GM12875 (cell line): ENCODE data around the gene ECI1.

Experiments
- H3K4me3 ChIP-seq: one replicate; pipeline ENCODE4 v1.5.1; 2011; ENCODE audit warnings: low read depth, low read length, control low read depth
- TF ChIP-seq, protein P1 (sequence below): IDR thresholded peaks from 2 replicates; pipeline ENCODE4 v1.5.1; 2011; ENCODE audit warnings: low read depth, mild to moderate bottlenecking, control low read depth, inconsistent platforms, low read length, moderate library complexity, borderline replicate concordance; ENCODE audit not compliant: insufficient read depth

ECI1 gene

DNA sequence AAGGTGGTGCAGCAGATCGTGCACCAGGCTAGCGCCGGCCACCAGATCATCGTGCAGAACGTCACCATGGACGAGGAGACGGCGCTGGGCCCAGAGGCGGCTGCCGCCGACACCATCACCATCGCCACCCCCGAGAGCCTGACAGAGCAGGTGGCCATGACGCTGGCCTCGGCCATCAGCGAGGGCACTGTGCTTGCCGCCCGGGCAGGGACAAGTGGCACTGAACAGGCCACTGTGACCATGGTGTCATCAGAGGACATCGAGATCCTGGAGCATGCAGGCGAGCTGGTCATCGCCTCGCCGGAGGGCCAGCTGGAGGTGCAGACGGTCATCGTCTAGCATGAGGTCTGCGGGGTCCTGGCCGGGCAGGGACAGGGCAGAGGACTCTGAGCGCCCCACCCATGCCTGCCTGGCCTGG, 16.1 kb downstream of the ECI1 start:
- TF ChIP-seq, protein P1, sequence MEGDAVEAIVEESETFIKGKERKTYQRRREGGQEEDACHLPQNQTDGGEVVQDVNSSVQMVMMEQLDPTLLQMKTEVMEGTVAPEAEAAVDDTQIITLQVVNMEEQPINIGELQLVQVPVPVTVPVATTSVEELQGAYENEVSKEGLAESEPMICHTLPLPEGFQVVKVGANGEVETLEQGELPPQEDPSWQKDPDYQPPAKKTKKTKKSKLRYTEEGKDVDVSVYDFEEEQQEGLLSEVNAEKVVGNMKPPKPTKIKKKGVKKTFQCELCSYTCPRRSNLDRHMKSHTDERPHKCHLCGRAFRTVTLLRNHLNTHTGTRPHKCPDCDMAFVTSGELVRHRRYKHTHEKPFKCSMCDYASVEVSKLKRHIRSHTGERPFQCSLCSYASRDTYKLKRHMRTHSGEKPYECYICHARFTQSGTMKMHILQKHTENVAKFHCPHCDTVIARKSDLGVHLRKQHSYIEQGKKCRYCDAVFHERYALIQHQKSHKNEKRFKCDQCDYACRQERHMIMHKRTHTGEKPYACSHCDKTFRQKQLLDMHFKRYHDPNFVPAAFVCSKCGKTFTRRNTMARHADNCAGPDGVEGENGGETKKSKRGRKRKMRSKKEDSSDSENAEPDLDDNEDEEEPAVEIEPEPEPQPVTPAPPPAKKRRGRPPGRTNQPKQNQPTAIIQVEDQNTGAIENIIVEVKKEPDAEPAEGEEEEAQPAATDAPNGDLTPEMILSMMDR = no peak
- H3K4me3 ChIP-seq = no peak overlapping the region

DNA sequence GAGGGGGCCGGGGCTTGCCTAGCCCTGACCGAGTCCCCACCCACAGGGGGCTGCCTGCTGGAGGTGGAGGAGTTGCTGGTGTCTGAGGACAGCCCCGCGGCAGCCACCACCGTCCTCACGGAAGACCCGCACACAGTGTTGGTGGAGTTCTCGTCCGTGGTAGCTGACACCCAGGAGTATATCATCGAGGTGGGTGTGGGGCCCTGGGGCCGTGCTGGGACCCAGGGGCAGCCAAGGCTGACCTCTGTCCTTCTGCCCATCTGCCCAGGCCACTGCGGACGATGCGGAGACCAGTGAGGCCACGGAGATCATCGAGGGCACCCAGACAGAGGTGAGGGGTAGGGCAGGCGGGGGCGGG, 16.6 kb downstream of the ECI1 start:
- H3K4me3 ChIP-seq = no peak overlapping the region
- TF ChIP-seq, protein P1 = no peak

DNA sequence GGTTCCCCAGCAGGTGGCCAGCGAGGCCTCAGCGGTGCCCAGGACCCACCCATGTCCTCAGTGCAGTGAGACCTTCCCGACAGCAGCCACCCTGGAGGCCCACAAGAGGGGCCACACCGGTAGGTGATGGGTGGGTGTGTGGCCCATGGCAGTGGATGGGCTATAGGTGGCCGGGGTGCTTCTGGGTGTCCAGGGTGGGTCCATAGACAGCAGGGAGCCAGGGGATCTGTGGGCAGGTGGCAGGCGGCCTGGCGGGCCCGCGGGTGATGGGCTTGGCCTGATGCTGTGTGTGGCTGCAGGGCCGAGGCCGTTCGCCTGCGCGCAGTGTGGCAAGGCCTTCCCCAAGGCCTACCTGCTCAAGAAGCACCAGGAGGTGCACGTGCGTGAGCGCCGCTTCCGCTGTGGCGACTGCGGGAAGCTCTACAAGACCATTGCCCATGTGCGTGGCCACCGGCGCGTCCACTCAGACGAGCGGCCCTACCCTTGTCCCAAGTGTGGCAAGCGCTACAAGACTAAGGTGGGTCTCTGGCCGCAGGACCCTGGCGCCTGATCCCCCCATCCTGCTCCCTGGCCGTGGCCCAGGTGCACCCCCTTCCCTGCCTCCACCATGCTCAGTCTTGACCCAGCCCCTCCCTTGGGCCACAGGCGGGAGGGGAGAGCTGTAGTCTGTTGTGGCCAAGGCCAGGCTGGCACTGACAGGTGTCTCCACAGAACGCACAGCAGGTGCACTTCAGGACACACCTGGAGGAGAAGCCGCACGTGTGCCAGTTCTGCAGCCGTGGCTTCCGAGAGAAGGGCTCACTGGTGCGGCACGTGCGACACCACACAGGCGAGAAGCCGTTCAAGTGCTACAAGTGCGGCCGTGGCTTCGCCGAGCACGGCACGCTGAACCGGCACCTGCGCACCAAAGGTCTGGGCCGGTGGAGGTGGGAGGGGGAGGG, 17.2 kb downstream of the ECI1 start:
- H3K4me3 ChIP-seq = no peak overlapping the region
- TF ChIP-seq, protein P1 = no peak

DNA sequence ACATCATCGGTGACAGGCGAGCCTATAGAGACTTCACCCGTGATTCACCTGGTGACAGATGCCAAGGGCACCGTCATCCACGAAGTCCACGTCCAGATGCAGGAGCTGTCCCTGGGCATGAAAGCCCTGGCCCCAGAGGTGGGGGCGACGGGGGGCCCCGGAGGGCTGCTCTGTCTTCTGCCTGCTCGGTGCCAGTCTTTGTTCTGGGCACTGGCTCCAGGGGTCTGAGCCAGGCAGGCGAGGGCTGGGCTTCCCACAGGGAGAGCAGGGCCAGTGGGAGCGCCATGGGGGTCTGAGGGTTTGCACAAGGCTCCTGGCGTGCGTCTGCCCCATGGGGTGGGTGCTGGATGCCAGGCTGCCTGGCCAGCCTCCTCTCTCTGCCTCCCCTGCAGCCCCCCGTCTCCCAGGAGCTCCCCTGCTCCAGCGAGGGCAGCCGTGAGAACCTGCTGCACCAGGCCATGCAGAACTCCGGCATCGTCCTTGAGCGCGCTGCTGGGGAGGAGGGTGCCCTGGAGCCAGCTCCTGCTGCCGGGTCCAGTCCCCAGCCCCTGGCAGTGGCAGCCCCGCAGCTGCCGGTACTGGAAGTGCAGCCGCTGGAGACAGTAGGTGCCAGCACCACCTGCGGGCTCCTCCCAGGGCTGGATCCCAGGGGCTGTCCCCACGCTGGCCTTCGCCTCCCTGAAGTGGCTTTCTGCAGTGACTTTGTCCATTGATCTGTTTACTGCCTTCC, 18.2 kb downstream of the ECI1 start:
- TF ChIP-seq, protein P1 = no peak
- H3K4me3 ChIP-seq = no peak overlapping the region

DNA sequence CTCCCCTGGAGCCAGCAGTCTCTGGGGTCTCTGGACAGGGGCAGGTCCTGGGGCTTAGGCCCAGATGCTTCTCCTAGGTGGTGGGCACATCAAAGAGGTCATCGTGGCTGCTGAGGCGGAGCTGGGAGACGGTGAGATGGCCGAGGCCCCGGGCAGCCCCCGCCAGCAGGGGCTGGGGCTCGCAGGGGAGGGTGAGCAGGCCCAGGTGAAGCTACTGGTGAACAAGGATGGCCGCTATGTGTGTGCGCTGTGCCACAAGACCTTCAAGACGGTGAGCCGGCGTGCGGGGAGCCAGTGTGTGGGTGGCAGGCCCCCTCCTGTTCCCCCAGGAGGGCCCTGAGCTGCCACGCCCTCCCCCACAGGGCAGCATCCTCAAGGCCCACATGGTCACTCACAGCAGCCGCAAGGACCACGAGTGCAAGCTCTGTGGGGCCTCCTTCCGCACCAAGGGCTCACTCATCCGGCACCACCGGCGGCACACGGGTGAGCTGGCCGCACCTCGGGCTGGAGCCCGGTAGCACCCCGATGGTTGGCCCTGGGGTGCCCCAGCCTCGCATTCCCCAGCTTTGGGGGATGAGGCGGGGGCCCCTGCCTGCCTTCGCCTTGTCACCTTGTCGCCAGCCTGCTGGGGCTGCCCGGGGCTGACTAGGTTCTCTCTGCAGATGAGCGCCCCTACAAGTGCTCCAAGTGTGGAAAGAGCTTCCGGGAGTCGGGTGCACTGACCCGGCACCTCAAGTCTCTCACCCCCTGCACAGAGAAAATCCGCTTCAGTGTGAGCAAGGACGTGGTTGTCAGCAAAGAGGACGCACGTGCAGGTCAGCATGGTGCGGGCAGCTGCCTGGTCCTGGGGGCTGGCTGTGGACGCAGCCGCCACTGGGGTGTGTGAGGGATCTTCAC, 19.0 kb downstream of the ECI1 start:
- TF ChIP-seq, protein P1 = no peak
- H3K4me3 ChIP-seq = no peak overlapping the region

DNA sequence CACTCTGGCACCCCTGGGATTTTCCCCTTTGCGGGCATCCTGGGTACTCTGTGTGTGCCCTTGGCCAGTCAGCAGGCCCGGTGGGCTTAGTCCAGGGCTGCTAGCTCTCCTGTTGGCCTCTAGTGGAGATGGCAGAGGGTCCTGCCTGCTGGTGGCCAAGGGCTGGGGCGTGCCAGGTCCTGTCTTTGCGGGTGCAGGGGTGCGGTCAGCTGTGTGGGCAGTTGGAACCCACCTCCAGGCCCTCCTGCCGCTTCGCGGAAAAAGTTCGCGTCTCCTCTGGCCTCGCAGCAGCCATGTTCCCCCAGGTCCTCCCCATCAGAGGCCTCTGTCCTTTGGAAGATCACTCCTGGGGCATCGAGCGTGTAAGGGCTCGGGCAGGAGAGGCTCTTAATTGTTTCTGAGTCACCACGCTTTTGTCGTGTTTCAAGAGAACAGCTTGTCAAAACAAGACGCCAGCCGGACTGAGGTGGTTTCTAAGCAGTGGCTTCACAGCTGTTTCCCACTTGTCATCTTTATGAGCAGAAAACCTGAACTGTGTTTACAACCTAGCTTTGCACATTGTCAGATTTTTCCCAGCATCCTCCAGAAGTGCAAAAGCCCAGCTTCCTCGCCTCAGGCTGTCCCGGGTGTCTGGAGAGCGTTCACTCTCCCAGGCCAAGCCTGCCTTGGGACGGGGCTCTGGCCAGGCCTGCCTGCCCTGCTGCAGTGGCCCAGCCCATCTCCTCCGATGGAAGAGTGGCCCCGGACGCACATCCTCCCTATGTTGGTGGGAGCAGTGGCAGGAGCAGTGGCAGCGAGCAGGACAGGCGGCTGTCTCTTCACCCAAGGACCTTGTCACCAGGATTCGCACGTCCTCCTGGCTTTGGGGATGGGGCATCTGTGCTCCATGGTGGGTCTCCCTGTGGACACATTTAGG, 20.1 kb downstream of the ECI1 start:
- TF ChIP-seq, protein P1 = no peak
- no peak overlapping the region for H3K4me3 ChIP-seq
